Ovary (tissue), 3 donors: Measurements from ENCODE around the gene FOXO1.

Experiments used
- CTCF ChIP-seq, 3 donors: fragments of 450-650 bp in 2 of 3; fragments of 200-600 bp in 1 of 3; IDR thresholded peaks; one replicate each; pipeline versions ENCODE4 v1.5.1 to v1.8.0; 2016 to 2022; ENCODE audit warnings: antibody characterized with exemption in 3 of 3, mild to moderate bottlenecking in 1 of 3
- EP300 ChIP-seq: sonication (generic); formaldehyde crosslinking; IDR thresholded peaks from one replicate; pipeline ENCODE4 v1.6.1; 2017; ENCODE audit warnings: antibody characterized with exemption
- donor health status: DM: no; HTN: no; CAD: no.

DNA sequence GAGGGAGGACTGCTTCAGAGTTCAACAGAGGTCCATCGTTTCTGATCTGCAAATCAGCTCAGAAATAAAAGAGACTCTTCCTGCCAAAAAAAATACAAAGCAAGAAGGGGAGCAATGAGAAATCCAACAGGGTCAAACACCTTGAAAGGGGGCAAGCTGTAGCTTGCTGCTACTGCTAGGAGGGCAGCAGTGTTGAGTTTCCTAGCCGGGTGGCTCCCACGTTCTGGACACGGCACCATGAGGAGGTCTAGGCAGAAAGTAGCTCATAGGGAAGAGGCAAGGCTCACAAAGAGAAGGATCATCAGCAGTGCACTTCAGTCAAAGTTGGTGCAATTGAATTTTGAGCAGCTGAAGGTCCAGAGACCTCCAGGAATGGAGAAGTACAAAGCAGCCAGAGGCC lies 75.3 kb downstream of the FOXO1 start:
- TF ChIP-seq EP300, result no peak
- TF ChIP-seq CTCF (IDR thresholded peaks at IDR 0.05), result no peak
